ENCODE measurements around the gene SCNN1A. TPM values are rescaled to one million over a fixed set of nuclear protein-coding genes. Genes with fewer than 3 reads are reported as not detected.

The SCNN1A gene
- total and polyA plus RNA-seq, 2 of the 13 experiments (the other 11 are each of a cell fraction or from before 2014, with no cell fraction given) = 1.5 to 14.6 TPM

DNA sequence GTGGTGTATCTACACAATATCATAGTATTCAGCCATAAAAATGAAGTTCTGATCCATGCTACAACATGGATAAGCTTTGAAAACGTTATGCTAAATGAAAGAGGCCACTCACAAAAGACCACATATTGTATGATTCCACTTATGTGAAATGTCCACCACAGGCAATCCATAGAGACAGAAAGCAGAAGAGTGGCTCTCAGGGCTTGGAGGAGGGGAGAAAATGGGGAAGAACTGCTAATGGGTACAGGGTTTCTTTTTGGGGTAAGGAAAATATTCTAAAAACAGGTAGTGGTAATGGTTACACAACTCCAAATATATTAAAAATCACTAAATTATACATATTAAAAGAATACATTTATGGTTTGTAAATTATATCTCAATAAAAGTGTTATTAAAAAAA is 16.5 kb downstream of the SCNN1A start:
- Histone ChIP-seq H4K20me1 (ENCODE audit: insufficient read depth, low read length) (no peaks in the 10 kb centered on the region), H3K9ac (ENCODE audit: insufficient read depth, low read depth, low read length) (no peak overlapping the region), H3K79me2 (ENCODE audit: insufficient read depth, low read length) (no peaks in the 10 kb centered on the region), H3K27ac (ENCODE audit: extremely low read length, insufficient read depth, low read length) (no peak overlapping the region), H3K9me3 (ENCODE audit: low read length) (no peaks in the 10 kb centered on the region), H2AFZ (ENCODE audit: low read length) (no peak overlapping the region), H3K36me3 (replicated peaks in 1 of 2; ENCODE audit: control insufficient read depth in 1 of 2, insufficient read depth in 2 of 2, low read length in 2 of 2) (no peaks in the 10 kb centered on the region), H3K4me1 (ENCODE audit: insufficient read depth, low read length) (peaks cover 67% of the 10 kb centered on the region), H3K27me3 (ENCODE audit: control insufficient read depth in 1 of 2, insufficient read depth in 2 of 2, low read length in 2 of 2) (no peaks in the 10 kb centered on the region), H3K4me2 (ENCODE audit: low read depth, low read length) (no peak overlapping the region), H3K4me3 (replicated peaks in 1 of 3; ENCODE audit: insufficient read depth in 1 of 3, low read depth in 2 of 3, low read length in 3 of 3) (no peak overlapping the region)
- ChIA-PET CTCF (ENCODE audit: low intra/inter-chr PET ratio, low total read pairs) (no interaction called here), POLR2A (interaction anchor here (1.4 to 5.4 kb wide), 2 partner anchors 23 to 25 kb away, joined by 3 to 42 read pairs; partner anchors contain the start of gene LTBR)
- DNase-seq (ENCODE audit: low spot score) (no peak), ATAC-seq (no peak), FAIRE-seq (no peak)
- 77% methylated on average over 1 of the region's 1 CpG for WGBS (ENCODE audit: low lambda C conversion rate)
- in situ Hi-C loops (cut with HindIII; ENCODE audit: extremely low pct_ligation_motif_present, low pct_unique_long_range_greater_than_20kb) (no loop called here), intact Hi-C loops (cut with micrococcal nuclease; ENCODE audit: unreplicated experiment) (no loop called here)
- BruUV-seq (replicated peaks) = no TSS peak
- no peak for TF ChIP-seq ISL2 (CRISPR knock-in tag; IDR thresholded peaks at IDR 0.05)

DNA sequence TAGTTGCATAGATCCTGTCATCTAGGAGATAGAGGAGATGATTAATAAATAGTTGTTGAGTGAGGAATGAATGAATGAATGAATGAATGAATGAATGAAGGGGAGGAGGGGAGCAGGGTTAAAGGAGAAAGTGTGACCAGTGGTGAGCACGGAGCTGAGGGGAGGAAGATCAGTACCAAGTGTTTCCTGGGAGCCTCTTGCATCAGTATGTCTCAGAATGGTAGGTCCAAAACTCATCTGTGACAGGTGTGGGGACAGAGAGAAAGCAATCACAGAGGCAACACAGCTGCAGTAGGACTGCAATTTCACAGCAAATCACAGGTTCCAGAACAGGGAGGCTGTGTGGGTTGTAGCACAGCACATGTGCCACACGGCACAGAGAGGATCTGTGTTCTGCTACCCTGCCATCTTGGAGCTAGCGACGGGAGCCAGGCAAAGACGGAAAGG is 19.0 kb downstream of the SCNN1A start:
- Histone ChIP-seq H3K4me2 (ENCODE audit: low read depth, low read length) (no peak overlapping the region), H2AFZ (ENCODE audit: low read length) (no peak overlapping the region), H3K36me3 (replicated peaks in 1 of 2; ENCODE audit: control insufficient read depth in 1 of 2, insufficient read depth in 2 of 2, low read length in 2 of 2) (no peaks in the 10 kb centered on the region), H3K27me3 (ENCODE audit: control insufficient read depth in 1 of 2, insufficient read depth in 2 of 2, low read length in 2 of 2) (no peaks in the 10 kb centered on the region), H3K79me2 (ENCODE audit: insufficient read depth, low read length) (no peaks in the 10 kb centered on the region), H4K20me1 (ENCODE audit: insufficient read depth, low read length) (no peaks in the 10 kb centered on the region), H3K9me3 (ENCODE audit: low read length) (no peaks in the 10 kb centered on the region), H3K27ac (ENCODE audit: extremely low read length, insufficient read depth, low read length) (no peak overlapping the region), H3K9ac (ENCODE audit: insufficient read depth, low read depth, low read length) (no peak overlapping the region), H3K4me3 (replicated peaks in 1 of 3; ENCODE audit: insufficient read depth in 1 of 3, low read depth in 2 of 3, low read length in 3 of 3) (no peak overlapping the region), H3K4me1 (ENCODE audit: insufficient read depth, low read length) (peaks cover 61% of the 10 kb centered on the region)
- TF ChIP-seq NKX3-1 (CRISPR knock-in tag; IDR thresholded peaks at IDR 0.05) (no peak), JUN (CRISPR knock-in tag; IDR thresholded peaks at IDR 0.05) (no peak), CREM (IDR thresholded peaks at IDR 0.05) (no peak), CREM (CRISPR knock-in tag; IDR thresholded peaks at IDR 0.05) (no peak), ZNF24 (IDR thresholded peaks at IDR 0.05) (peak; percentile 81)
- TF ChIP-seq, protein P1, sequence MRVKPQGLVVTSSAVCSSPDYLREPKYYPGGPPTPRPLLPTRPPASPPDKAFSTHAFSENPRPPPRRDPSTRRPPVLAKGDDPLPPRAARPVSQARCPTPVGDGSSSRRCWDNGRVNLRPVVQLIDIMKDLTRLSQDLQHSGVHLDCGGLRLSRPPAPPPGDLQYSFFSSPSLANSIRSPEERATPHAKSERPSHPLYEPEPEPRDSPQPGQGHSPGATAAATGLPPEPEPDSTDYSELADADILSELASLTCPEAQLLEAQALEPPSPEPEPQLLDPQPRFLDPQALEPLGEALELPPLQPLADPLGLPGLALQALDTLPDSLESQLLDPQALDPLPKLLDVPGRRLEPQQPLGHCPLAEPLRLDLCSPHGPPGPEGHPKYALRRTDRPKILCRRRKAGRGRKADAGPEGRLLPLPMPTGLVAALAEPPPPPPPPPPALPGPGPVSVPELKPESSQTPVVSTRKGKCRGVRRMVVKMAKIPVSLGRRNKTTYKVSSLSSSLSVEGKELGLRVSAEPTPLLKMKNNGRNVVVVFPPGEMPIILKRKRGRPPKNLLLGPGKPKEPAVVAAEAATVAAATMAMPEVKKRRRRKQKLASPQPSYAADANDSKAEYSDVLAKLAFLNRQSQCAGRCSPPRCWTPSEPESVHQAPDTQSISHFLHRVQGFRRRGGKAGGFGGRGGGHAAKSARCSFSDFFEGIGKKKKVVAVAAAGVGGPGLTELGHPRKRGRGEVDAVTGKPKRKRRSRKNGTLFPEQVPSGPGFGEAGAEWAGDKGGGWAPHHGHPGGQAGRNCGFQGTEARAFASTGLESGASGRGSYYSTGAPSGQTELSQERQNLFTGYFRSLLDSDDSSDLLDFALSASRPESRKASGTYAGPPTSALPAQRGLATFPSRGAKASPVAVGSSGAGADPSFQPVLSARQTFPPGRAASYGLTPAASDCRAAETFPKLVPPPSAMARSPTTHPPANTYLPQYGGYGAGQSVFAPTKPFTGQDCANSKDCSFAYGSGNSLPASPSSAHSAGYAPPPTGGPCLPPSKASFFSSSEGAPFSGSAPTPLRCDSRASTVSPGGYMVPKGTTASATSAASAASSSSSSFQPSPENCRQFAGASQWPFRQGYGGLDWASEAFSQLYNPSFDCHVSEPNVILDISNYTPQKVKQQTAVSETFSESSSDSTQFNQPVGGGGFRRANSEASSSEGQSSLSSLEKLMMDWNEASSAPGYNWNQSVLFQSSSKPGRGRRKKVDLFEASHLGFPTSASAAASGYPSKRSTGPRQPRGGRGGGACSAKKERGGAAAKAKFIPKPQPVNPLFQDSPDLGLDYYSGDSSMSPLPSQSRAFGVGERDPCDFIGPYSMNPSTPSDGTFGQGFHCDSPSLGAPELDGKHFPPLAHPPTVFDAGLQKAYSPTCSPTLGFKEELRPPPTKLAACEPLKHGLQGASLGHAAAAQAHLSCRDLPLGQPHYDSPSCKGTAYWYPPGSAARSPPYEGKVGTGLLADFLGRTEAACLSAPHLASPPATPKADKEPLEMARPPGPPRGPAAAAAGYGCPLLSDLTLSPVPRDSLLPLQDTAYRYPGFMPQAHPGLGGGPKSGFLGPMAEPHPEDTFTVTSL (CRISPR knock-in tag; IDR thresholded peaks at IDR 0.05; ENCODE audit: borderline replicate concordance) = no peak
- TF ChIP-seq, protein P2, sequence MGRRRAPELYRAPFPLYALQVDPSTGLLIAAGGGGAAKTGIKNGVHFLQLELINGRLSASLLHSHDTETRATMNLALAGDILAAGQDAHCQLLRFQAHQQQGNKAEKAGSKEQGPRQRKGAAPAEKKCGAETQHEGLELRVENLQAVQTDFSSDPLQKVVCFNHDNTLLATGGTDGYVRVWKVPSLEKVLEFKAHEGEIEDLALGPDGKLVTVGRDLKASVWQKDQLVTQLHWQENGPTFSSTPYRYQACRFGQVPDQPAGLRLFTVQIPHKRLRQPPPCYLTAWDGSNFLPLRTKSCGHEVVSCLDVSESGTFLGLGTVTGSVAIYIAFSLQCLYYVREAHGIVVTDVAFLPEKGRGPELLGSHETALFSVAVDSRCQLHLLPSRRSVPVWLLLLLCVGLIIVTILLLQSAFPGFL (CRISPR knock-in tag; IDR thresholded peaks at IDR 0.05) = no peak
- BruUV-seq (replicated peaks) = no TSS peak
- FAIRE-seq (no peak), ATAC-seq (no peak), DNase-seq (ENCODE audit: low spot score) (no peak)
- ChIA-PET POLR2A (interaction anchor here (1.3 to 5.4 kb wide), 9 partner anchors 11 to 44 kb away, joined by 3 to 42 read pairs (median 6); partner anchors contain the start of genes LTBR and TNFRSF1A), CTCF (ENCODE audit: low intra/inter-chr PET ratio, low total read pairs) (no interaction called here)
- intact Hi-C loops (cut with micrococcal nuclease; ENCODE audit: unreplicated experiment) (no loop called here), in situ Hi-C loops (cut with HindIII; ENCODE audit: extremely low pct_ligation_motif_present, low pct_unique_long_range_greater_than_20kb) (no loop called here)
- 93% methylated on average over 5 of the region's 5 CpGs for WGBS (ENCODE audit: low lambda C conversion rate)

Data from HepG2 (cell line).